CMK (cell line): Measurements from ENCODE around the gene DNAH9.
A peak's percentile ranks its signal among the peaks of the same experiment; 100 is the strongest.
"Not testable (repeated sequence)": the region's sequence is repeated elsewhere in the genome, so short reads cannot be mapped to it uniquely, and the experiment has no call there.

ENCODE experiments used
- DNase-seq: peaks from one replicate; pipeline ENCODE4 v3.0.0-alpha.2; 2010; ENCODE audit warnings: low read depth

The DNAH9 gene

DNA sequence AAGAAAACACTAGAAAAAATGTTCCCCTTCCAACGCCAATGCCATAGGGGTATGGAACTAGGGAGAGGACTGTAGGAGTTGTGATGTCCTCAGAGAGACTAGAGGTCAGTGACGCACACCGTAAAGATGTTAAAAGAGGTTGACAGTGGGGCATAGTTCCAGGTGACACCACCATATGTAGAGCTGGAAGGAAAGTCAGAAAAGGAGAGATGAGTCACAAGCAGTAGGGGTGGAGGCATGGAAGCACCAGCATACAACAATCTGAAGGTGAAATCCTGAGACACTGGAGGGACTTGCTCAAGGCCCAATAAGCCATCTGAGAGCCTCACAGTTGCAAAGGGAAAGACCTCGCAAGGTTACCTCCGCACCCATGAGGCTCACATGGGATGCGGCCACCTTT lies 323.0 kb downstream of the DNAH9 start:
- no peak for DNase-seq

DNA sequence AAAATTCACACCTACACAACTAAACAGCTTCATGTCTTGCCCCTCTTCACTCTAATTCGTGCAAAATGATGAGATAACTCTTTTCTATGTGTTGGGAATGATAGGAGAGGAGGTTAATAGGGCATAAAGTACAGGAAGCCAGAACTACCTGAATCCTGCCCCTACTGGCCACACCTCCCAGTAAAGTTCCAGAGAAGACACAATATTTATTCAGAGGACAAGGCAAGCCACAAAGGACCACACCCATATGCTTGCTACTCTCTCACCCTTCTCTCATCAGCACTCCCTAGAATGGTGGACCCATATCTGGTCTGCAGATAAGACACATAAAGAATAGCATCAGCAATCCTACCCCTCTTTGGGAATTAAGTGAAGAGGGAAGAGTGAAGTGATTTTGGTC lies 324.4 kb downstream of the DNAH9 start:
- no peak for DNase-seq

DNA sequence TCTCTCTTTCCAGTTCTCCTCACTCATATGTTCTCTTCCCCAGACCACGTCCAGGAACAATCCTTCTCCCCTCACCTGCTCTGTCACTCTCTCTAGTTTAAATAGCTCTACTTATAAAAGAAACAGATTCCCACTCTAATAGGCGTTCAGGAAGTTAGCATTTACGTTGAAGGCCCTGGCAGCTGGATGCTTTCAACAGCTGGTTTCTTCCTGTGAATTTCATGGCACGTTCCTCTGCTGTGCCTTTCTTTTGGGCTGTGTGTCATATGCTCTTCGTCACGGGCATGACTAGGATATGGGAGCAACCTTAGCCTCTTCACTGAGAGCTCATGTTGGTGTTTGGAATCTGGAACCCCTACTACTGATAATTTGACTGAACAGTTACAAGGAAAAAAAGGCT lies 325.8 kb downstream of the DNAH9 start:
- no peak for DNase-seq

DNA sequence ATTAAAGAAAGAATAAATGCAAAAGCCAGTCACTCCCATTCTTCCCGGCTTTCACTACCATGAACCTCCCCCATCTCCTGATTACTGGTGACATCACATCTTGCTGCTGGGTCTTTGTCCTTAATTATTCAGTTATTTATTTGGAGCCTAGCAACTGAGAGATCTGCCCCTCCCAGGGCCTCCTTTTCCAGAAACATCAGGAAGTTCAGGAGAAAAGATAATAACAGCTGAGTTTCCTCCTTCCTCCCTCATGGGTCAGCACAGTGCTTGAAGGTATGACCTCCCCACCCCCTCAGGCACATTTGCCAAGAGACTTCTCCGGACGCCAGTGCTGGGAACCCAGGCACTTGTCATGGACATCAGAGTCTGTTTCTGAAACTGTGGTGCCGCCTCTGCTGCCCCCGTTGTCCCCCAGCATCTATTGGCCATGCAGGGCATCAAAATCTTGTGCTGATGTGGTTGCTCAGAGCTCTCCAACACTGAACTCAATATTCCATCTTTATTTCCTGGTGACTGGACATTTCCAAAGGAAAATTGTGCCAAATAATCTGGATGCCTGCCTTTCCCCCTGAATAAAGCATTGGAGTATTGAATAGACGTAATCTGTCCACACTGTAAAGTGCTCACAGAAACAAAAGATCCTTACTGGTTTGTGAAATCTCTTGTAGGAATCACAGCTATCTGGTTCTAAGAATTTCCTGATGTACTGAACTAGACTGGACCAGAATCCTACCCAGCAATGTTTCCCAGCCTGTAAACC lies 327.2 kb downstream of the DNAH9 start:
- DNase-seq: no peak

DNA sequence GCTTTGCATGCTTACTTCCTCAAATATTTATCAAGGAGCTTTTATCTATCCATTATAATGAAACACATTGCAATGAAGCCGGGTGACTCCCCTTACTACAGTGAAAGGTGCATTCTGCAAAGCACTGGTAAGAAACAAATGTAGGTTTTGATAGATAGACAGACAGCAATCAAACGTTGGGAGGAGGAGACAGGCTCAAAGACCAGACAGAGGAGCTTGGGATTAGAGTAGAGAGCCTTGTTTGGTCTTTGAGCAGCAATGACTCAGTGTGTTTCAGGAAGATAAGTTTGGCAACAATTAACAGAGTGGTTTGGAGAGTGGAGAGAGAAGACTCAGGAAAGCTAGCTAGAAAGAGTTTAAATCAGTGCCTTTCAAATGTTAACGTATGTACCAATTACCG lies 330.2 kb downstream of the DNAH9 start:
- no peak for DNase-seq

DNA sequence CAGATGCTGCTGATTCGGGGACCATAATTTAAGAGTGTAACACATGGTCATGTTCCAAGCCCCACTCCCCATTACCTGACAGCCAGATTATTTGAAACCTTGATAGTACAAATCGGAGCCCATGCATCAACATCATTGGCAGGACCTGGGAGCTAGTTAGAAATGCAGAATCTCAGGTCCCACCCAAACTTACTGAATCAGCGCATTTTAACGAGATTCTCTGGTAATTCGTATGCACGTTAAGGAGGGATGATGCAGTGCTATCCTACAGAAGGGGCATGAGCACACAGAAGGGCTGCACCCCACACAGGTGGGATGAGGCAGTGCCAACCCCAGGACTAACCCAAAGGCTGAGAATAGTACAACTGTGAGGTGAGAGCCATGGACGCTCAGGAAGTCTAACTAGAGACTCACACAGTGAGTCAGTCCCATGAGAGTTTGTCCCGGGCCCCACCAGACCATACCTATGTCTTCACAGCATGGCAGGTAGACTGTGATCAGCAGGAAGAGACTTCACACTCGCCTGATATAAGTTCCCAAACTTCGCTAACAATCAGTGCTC lies 334.1 kb downstream of the DNAH9 start:
- DNase-seq: no peak

DNA sequence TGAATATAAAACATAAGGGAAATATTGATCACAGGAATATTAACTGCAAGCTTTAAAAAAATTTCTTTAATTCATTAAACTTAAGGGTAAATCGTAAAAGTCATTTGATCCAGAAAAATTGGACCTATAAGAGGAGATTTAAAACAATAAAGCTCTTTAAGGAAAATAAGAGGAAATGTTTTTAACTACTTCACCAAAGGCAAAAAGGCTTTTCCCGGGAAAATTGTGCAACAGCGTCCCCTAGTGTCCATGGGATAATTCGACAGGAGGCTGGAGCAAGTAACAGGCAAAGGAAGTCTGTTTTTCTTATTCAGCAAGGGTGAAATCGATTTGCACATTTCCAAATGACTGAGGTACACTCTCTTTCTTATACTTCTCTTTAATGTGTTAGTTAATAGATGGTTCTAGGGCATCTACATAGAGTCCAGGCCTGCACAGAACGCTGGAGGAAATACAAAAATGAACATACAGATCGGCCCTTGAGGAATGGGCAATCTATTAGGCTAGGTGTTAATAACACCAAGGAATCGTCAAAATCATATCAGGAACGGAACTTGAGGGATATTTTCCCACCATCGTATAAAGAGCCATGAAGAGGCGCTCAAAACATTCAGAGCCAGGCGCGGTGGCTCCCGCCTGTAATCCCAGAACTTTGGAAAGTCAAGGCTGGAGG lies 337.6 kb downstream of the DNAH9 start:
- peak; percentile 24 for DNase-seq

DNA sequence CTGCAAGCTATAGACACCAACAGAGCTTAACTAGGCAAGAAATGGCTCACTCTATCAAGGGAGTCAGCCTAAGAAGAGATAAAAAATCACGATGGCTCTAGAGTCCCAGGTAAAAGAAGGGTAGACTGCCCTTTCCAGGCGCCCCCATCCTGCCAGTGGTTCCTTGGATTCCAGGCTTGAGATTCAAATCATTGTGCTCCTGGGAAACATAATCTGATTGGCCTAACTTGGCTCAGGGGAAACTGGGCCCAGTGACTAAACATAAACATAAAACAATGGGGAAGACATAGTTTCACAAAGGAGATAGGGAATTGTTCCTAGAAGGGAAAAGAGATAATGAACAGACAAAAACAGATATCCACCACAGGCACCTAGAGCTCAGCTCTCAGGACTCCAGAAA lies 342.6 kb downstream of the DNAH9 start:
- no peak for DNase-seq

DNA sequence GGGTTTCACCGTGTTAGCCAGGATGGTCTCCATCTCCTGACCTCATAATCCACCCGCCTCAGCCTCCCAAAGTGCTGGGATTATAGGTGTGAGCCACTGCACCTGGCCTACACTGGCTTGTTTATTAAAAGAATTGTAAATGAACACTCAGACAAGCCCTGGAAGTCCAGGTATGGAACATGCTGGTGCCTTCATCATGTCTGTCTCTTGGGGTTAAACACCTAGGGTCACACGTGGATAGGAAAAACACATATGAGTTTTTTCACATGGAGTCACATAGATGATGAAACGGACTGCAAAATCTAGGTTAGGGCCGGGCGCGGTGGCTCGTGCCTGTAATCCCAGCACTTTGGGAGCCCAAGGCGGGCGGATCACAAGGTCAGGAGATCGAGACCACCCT lies 344.8 kb downstream of the DNAH9 start:
- DNase-seq: not testable (repeated sequence)

DNA sequence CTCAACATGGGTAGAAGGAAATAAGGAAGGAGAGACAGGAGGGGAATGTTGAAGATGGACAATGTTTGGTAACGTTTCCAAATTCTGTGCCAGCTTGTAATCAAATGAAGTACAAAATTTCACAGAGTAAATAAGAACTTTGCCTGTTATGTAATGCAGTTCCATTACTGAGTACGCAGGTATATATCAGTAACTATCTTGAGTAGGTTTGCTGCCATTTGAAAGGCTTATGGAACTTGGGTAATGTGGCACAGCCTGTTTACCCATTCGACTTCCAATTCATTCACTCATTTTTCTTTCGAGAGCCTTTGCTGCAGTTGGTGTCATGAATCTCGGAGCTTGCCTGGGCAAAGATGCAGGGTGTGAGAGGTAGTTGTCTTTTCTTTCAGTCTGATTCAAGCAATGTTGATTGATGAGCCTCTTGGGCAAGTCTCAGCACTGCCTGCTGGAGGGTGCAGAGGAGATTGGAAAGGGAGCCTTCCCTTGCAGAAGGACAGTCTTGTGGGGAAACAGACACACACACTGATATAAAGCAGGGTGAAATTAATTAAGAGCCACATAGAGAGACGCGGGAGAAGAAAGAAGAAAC lies 345.6 kb downstream of the DNAH9 start:
- DNase-seq: no peak

DNA sequence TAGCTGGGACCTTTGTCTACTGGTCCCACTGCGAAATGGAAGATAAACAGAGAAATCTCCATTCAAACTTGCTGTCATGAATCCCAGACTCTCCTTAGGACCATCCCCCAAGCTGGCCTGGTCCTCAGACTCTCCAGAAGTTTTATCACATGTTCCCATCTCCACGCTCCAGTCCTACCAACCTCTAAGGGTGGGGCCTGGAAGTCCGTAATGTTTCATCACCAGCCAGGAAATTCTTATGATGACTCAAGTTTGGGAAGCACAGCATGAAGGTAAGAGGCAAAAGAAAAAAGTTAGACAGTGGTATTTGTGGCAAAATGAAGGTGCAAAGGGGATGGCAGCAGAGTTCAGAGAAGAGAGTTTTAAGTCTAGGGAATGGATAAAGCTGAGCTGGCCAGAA lies 346.3 kb downstream of the DNAH9 start:
- no peak for DNase-seq

DNA sequence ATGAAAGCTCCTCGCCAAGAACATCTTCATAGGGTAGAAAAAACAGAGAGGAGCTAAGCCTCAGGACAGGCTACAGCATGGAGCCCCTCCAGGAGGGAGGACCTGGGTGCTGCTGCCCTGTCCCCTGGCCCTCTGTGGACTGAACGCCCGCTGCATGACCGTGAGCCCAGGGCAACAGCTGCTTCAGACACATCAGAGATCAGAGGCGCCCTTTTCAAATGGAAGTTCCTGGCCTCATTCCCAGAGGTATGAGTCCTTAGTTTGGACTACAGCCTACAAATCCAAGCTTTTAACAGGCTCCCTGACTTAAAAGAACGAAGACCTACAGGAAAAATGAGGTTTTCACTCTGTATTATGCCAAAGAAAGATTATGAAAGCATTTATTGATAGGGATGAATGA lies 350.5 kb downstream of the DNAH9 start:
- no peak for DNase-seq

DNA sequence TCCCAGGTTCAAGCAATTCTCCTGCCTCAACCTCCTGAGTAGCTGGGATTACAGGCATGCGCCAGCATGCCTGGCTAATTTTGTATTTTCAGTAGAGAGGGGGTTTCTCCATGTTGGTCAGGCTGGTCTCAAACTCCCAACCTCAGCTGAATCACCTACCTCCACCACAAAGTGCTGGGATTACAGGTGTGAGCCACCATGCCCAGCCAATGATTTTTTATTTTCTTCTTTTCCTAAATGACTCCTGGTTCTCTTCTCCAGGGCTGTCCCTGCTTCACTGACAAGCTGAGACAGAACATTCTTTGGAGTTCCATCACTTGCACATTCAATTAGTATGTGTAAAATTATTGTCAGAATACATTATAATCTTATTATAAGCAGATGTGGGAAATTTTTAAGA lies 351.3 kb downstream of the DNAH9 start:
- not testable (repeated sequence) for DNase-seq

DNA sequence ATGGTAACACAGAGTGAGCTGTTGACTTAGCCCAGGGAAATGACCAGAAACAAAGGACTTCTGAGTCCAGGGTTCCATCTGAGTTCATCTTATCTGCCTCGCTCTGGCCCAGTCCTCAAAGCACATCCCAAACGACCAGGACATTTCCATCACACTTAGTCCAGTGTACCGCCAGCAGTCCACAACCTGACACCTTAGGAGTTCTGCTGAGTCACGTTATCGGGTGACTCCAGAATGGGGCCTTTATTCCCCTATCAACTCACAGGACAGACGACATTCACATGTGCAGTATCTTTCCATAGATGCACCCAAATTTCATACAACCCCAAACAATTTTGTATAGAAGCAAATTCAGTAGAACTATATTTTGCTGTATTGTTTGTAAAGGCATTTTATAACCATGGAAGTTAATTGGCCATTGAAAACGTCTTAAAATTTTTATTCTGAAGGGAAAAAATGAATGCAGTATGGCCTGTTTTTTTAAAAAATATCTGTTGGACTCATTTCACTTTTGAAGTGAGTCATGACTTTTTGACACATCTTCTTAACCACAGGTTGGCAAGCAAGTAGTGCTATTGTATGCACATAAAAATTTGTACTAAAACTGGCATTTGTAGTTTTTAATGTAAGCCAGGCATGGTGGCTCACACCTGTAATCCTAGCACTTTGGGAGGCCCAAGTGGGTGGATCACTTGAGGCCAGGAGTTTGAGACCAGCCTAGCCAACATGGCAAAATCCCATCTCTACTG lies 352.7 kb downstream of the DNAH9 start:
- DNase-seq: no peak

DNA sequence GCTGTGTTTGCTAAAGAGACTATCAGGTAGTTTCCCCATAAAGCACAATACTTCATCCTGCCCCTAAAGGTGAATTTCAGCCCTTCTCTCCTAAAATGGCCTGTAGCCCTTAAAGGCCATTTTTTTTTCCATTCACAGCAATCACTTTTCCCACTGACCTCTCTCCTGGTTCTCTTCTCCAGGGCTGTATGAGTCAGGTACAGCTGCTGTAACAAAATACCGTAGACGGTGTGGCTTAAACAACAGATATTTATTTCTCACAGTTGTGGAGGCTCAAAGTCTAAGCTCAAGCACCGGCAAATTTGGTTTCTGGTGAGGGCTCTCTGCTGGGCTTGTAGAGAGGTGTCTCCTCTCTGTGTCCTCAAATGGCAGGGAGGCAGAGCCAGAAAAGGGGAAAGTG lies 354.3 kb downstream of the DNAH9 start:
- DNase-seq: no peak

DNA sequence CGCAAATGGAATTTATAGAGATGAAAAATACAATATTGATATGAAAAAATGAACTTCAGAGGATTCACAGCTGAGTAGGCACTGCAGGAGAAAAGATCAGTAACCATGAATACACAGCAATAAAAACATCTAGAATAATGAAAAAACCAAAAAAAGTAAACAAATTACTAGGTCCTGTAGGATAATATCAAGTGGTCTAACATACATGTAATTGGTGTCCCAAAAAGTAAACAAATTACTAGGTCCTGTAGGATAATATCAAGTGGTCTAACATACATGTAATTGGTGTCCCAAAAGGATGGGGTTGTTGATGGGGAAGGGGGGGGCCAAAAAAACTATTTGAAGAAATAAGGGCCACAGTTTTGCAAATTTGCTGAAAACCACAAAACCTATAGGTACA lies 355.7 kb downstream of the DNAH9 start:
- DNase-seq: no peak

DNA sequence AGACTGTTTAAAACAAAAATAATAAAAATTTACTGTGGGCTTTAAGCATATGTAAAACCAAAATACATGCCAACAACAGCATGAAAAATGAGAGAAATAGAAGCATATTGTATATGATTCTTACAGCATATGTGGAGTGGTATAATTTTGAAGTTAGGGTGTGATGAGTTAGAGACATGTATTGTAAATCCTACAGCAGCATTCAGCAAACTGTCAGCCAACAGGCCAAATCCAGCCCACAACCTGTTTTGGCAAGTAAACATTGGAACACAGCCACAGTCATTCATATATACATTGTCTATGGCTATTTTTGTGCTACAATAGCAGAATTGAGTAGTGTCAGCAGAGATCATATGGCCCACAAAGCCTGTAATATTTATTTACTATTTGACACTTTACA lies 356.7 kb downstream of the DNAH9 start:
- DNase-seq: no peak

DNA sequence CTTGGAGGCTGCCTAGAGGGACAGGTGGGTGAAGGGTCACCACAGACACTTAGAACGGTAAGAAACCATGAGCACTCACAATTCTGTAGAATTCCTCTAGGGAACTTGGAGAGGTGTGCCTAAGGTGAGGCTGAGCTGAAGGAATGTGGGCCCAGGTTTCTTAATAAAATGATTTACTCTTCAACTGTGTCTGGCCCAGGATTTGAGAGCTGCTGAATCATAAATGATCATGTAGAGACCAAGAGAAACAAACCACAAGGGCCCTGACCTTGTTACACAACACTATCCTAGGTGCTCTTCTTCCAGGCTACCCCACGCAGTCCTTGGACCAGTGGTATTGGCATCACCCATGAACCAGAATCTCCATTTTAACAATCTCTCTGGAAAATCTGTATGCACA lies 371.3 kb downstream of the DNAH9 start:
- no peak for DNase-seq

DNA sequence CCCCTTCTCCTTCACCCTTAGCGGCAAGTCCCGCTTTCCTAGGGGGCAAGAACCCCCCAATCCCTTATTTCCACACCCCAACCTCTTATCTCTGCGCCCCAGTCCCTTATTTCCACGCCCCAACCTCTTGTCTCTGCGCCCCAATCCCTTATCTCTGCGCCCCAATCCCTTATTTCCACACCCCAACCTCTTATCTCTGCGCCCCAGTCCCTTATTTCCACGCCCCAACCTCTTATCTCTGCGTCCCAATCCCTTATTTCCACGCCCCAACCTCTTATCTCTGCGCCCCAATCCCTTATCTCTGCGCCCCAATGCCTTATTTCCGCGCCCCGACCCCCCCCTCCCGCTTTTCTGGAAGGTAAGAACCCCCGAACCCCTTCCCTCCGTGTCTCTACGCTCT lies 374.5 kb downstream of the DNAH9 start:
- DNase-seq: not testable (repeated sequence)

DNA sequence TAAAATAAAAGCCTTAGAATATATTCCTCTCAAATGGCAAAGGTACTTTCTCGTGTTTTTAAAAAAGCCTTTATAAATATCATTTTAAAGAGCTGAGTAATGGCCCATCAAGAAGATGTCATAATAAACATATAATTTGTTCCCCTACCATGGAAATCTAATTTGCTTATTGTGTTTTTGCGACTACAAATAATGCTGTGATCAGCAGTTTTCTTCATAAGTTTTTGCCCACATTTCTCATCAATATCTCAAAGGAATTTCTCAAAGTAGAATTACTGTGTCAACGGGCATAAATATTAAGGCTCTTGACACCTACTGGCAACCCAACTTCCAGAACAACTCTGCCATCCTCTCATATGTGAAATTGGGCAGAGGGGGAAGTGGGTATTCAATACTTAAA lies 381.5 kb downstream of the DNAH9 start:
- DNase-seq: no peak

DNA sequence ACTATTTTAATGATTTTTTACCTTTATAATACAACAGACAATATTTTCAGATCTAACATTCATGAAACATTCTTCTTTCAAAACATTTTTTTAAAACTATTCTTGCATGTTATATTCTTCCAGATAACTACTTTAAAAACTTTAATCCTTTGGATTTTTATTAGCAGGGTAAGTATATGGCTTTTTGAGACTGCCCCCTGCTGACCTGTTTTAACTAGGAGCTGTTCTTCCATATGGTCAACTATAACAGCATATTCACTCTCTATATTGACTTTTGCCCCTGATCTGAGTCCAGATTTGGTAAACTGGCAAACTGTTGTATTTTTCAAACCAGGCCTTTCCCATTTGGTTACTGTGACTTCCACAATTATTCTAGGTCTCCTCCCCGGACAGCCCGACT lies 382.5 kb downstream of the DNAH9 start:
- no peak for DNase-seq

DNA sequence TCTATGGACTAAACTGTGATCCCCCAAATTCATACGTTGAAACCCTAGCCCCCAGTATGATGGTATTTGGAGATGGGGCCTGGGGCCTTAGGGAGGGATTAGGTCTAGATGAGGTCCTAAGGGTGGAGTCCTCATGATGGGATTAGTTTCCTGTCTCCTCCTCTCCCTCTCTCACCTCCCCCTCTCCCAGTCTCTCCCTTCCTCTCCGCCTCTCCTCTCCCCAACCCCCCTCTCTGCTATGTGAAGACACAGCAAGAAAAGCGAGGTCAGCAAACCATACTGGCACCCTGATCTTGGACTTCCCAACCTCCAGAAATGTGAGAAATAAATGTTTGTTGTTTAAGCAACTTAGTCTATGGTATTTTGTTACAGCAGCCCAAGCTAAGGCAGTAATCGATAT lies 383.6 kb downstream of the DNAH9 start:
- no peak for DNase-seq
